ENCODE measurements around the gene TERT. TPM values are rescaled to one million over a fixed set of nuclear protein-coding genes. Genes with fewer than 3 reads are reported as not detected.

The TERT gene
- total and polyA plus RNA-seq, 2 of the 8 experiments (the other 6 are each of a cell fraction or from before 2014, with no cell fraction given): 13.1 to 23.1 TPM

- TF ChIP-seq BACH1 (IDR thresholded peaks at IDR 0.05; ENCODE audit: low read length) (no peak), POLR2AphosphoS5 (IDR thresholded peaks at IDR 0.05; ENCODE audit: low read depth, low read length) (no peak), FOSL1 (IDR thresholded peaks at IDR 0.05; ENCODE audit: insufficient read depth, low read depth, low read length) (no peak), CREB1 (IDR thresholded peaks at IDR 0.05) (no peak), CHD2 (IDR thresholded peaks at IDR 0.05; ENCODE audit: low read length) (no peak)
- TF ChIP-seq, protein P1, sequence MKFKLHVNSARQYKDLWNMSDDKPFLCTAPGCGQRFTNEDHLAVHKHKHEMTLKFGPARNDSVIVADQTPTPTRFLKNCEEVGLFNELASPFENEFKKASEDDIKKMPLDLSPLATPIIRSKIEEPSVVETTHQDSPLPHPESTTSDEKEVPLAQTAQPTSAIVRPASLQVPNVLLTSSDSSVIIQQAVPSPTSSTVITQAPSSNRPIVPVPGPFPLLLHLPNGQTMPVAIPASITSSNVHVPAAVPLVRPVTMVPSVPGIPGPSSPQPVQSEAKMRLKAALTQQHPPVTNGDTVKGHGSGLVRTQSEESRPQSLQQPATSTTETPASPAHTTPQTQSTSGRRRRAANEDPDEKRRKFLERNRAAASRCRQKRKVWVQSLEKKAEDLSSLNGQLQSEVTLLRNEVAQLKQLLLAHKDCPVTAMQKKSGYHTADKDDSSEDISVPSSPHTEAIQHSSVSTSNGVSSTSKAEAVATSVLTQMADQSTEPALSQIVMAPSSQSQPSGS (IDR thresholded peaks at IDR 0.05; ENCODE audit: low read length): no peak
These were observed 78.5 kb downstream of the TERT start (continued) for GRCh38 chr5:1216211-1216917.
